Measurements from ENCODE around the gene KLHL30.

The KLHL30 gene

GRCh38 chr2:238131761-238132462 lies 6.6 kb upstream of the KLHL30 start:
- DNase-seq = no peak

- DNase-seq = no peak
Observed at GRCh38 chr2:238132463-238133450, 5.7 kb upstream of the KLHL30 start.

GRCh38 chr2:238133499-238134392 lies 4.7 kb upstream of the KLHL30 start:
- no peak for DNase-seq

- DNase-seq = no peak
Observed at GRCh38 chr2:238134393-238134785, 4.1 kb upstream of the KLHL30 start.

- no peak for DNase-seq
Observed at GRCh38 chr2:238135601-238136150, 2.8 kb upstream of the KLHL30 start.

- DNase-seq = no peak
Observed at GRCh38 chr2:238136820-238137537, 1.5 kb upstream of the KLHL30 start.

- no peak for DNase-seq
Observed at GRCh38 chr2:238137885-238138284, 583 bp upstream of the KLHL30 start.

GRCh38 chr2:238139196-238140039 lies 950 bp downstream of the KLHL30 start:
- DNase-seq = no peak

- no peak for DNase-seq
Observed at GRCh38 chr2:238140040-238140439, 1.6 kb downstream of the KLHL30 start.

- no peak for DNase-seq
Observed at GRCh38 chr2:238140721-238141540, 2.5 kb downstream of the KLHL30 start.

- DNase-seq = no peak
Observed at GRCh38 chr2:238141541-238142318, 3.3 kb downstream of the KLHL30 start.

- no peak for DNase-seq
Observed at GRCh38 chr2:238142382-238143205, 4.1 kb downstream of the KLHL30 start.

GRCh38 chr2:238143239-238143951 lies 4.9 kb downstream of the KLHL30 start:
- DNase-seq = no peak

- no peak for DNase-seq
Observed at GRCh38 chr2:238144262-238144661, 5.8 kb downstream of the KLHL30 start.

GRCh38 chr2:238145046-238145445 lies 6.6 kb downstream of the KLHL30 start:
- no peak for DNase-seq

GRCh38 chr2:238145851-238146250 lies 7.4 kb downstream of the KLHL30 start:
- no peak for DNase-seq

GRCh38 chr2:238146884-238147544 lies 8.5 kb downstream of the KLHL30 start:
- no peak for DNase-seq

Data from NCI-H2081 treated with DMSO at 0.1 percent for 48 hours (cell line).